AG09309 (cell line): ENCODE measurements around the gene KCNJ12.
"Not testable (repeated sequence)": the region's sequence is repeated elsewhere in the genome, so short reads cannot be mapped to it uniquely, and the experiment has no call there.

Source experiments
- DNase-seq: peaks from one replicate; pipeline ENCODE4 v3.0.0-alpha.2; 2010; ENCODE audit warnings: low read depth
- H3K4me3 ChIP-seq: 2 replicates; pipeline ENCODE4 v1.5.1; 2011; ENCODE audit warnings: mild to moderate bottlenecking, low read depth, low read length, moderate library complexity; ENCODE audit not compliant: control insufficient read depth
- TF ChIP-seq, protein P1 (sequence below): IDR thresholded peaks from 2 replicates; pipeline ENCODE4 v1.5.1; 2011; ENCODE audit warnings: mild to moderate bottlenecking, low read depth, low read length, inconsistent platforms; ENCODE audit not compliant: insufficient read depth, control insufficient read depth; ENCODE audit errors: missing control alignments

KCNJ12 gene

DNA sequence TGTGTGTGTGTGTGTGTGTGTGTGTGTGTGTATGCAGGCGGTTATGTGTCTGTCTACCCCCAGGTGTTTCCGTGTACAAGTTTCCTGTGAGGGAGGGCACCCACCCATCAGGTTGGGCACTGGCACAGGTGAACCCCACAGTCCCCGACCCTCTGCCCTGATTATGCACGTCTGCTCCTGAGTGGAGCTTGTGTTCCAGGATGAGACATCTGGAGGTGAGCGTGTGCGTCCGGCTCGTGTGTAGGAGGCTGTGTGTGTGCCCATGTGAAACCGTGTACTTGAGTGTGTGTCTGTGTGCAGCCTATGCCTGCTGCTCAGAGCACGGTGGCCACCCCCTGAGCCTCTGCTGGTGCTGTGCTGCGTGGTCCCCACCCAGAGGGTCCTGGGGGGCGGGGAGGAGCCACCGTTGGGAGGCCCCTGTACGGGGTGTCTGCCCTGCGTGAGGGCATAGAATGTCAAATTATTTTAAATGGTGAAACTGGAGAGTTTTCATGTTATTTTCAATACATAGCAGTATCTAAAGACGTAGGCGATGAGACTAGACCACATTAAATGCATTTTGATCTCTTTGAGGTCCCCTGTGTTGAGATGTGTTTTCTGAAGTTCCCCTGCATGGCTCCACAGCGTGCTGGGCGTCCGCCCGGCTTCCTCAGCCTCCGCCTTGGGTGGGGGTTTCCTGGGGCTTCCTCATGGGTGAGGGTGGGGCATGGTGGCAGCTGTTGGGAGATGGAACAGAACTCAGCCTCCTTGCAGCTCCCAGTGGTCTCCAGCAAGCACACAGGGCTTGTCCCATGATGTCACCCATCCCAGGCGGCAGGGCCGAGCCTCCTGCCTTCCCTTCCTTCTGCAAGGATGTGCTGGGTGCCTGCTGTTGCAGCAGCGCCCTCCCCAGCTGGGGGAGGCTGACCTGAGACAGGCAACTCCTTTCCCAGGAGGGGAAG is 43.4 kb downstream of the KCNJ12 start:
- TF ChIP-seq, protein P1, sequence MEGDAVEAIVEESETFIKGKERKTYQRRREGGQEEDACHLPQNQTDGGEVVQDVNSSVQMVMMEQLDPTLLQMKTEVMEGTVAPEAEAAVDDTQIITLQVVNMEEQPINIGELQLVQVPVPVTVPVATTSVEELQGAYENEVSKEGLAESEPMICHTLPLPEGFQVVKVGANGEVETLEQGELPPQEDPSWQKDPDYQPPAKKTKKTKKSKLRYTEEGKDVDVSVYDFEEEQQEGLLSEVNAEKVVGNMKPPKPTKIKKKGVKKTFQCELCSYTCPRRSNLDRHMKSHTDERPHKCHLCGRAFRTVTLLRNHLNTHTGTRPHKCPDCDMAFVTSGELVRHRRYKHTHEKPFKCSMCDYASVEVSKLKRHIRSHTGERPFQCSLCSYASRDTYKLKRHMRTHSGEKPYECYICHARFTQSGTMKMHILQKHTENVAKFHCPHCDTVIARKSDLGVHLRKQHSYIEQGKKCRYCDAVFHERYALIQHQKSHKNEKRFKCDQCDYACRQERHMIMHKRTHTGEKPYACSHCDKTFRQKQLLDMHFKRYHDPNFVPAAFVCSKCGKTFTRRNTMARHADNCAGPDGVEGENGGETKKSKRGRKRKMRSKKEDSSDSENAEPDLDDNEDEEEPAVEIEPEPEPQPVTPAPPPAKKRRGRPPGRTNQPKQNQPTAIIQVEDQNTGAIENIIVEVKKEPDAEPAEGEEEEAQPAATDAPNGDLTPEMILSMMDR, result no peak

DNA sequence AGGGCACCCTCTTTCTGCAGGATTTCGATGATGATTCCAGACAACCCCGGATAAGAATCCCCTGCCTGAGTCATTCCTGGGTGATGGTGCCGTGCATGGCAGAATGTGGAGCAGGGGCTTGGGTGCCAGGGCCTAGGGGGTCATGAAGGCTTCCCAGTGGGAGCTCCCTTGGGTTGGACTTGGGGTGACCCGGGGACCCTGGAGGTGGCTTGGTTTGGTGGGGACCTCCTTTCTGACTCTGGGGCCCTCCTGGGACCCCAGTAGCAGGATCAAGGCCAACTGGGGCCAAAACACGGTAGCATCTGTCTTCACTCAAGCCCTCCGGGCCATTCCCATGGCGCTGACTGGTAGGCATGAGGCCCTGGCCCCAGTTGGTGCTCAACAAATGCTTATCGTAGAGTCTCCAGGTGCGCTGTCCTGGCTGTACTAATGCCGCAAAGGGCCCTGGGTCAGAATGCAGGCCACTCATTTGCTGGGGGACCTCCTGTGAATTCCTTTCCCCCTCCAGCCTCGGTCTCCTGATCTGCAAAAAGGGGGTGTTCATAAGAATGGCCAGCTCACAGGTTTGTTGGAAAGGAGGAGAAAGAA is 44.4 kb downstream of the KCNJ12 start:
- not testable (repeated sequence) for DNase-seq, H3K4me3 ChIP-seq

More for the DNA sequence above, 43.4 kb downstream of the KCNJ12 start:
- DNase-seq, result no peak
- H3K4me3 ChIP-seq, result no peak overlapping the region

DNA sequence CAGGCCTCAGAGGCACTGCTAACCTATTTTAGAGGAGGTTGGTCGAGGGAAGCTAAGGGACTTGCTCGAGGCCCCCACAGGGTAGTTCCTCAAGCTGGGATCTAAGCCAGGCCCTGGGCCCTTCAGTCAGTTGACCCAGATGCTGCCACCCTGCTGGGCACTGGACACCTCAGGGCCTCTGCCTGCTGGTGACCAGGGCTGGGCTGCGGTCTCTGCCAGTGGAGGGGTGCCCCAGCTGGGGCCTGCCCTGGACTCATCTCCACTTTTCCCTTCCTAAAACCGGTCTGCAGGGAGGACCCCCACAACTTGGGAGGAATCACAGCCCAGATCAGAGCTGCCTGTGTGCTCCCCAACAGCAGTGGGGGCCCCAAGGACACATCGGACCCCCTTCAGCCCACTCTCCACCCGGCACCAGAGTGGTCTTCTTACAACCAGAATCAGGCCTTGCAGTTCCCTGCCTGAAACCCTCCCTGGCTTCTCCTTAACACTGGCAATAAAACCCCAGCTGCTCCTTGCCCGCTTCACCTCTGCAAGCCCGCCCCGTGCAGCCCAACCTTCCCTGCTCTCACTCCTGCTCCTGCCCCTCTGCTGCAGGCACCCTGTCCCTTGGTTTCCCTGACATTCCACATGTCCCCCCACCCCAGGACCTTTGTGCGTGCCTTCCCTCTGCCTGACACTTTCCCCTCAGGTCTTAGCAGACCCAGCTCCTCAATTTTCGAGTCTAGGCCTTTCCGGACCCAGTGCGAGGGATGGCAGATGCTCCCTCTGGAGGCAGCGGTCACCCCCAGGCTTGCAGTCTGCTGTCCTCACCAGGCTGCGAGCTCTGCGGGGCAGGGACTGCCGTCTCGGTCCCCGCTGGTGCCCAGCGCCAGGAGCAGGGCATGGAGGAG is 45.5 kb downstream of the KCNJ12 start:
- not testable (repeated sequence) for H3K4me3 ChIP-seq, DNase-seq

DNA sequence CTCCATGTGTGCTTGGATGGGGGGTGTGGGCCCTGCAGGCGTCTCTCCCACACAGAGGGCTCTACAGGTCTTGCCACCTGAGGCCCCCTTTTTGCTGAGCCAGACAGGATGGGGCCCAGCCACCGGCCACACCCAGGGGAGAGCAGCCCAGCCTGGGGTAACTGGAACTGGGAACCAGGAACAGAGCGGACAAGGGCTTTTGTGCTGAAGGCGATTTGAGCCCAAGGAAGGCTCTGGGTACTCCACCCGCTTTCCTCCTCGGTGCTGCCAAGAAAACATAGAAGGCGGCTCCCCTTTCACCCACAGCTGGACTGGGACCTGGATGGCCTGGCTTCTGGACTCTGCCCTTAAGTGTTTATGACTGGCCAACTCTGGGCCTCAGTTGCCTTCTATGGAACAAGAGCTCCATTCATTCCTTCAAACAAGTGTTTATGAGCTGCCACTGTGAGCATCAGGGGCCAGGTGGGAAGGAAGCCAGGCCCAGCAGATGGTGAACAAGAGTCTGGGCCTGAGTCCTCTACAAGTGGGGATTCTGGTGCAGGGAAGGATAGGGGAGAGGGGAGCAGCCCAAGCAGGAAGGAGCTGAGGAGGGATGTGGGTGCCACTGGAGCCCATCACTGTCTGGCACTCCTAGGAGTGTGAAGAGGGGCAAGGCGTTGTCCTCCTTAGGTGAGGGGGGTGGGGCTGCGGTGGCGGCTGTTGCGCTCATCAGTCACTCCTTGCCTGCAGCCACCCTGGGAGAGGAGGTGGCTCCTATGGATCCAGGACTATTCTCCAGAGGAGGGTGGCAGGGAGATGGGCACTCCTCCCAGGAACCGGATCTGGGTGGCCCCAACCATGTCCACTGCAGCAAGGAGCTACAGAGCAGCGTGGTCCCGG is 46.4 kb downstream of the KCNJ12 start:
- DNase-seq, result not testable (repeated sequence)

DNA sequence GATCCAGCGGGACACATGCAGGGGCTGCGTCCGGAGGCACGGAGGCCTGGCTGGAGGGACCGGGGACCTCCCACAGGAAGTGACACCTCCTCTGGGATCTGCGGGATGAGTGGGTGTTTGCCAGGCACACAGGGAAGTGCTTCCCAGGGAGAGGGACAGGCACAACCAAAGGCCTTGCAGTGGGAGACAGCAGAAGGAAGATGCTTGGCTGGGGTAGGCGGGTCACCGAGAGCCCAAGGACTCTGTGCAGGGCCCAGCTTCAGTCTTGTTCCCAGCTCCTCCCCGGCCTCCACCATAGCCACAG is 47.0 kb downstream of the KCNJ12 start:
- not testable (repeated sequence) for DNase-seq, H3K4me3 ChIP-seq

More for the DNA sequence above, 46.4 kb downstream of the KCNJ12 start:
- not testable (repeated sequence) for H3K4me3 ChIP-seq

DNA sequence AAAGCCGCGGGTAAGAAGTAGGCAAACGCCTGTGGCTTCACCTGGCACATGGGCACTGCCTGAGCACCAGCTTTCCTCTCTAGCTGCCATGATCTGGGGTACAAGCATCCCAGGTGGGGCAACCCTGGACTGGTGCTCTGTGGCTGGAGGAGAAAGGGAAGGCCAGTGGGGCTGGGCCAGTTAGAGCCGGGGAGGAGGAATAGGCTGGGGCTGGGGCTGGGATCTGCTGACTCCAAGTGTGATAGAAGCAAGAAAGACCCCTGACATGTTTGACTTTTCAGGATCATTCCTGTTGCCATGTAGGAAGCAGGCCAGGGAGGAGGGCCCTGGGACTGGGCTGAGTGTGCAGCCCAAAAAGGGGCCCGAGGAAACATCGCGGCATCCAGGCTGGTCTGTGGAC is 48.5 kb downstream of the KCNJ12 start:
- not testable (repeated sequence) for H3K4me3 ChIP-seq, DNase-seq

DNA sequence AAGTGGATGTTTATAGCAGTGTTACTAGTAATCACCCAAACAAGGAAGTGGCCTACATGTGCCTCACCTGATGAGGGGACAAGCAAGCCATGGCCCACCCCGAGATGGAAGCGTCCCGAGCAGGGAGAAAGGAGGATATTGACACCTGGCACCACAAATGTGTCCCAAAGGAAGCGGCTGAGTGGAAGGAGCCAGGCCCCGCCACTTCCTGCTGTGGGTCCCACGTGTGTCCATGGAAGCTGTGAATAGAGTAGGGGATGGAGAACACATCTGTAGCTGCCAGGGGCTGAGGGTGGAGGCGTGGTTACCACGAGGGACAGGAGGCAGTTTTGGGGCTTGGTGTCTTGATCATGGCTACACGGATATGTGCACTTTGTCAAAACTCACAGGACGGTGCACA is 49.2 kb downstream of the KCNJ12 start:
- no peak for DNase-seq
- no peak overlapping the region for H3K4me3 ChIP-seq
- TF ChIP-seq, protein P1, result no peak

DNA sequence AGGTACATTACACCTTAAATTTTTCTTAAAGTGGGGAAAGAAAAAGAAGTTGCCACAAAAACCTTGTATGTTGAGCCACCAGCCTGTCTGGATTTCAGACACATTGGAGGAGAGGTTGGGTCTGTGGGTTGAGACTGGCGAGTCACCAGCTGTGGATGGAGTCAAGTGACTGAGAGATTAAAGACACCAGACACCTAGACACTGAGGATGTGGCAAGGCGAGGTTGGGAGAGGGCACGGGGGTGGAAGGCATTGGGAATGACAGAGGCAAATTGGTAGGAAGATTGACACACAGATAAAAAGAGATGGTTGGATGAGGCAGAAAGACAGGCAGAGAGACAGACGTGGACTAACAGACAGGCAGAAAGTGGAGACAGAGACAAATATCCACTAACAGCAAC is 49.6 kb downstream of the KCNJ12 start:
- H3K4me3 ChIP-seq, result no peak overlapping the region
- no peak for DNase-seq
- TF ChIP-seq, protein P1, result no peak

DNA sequence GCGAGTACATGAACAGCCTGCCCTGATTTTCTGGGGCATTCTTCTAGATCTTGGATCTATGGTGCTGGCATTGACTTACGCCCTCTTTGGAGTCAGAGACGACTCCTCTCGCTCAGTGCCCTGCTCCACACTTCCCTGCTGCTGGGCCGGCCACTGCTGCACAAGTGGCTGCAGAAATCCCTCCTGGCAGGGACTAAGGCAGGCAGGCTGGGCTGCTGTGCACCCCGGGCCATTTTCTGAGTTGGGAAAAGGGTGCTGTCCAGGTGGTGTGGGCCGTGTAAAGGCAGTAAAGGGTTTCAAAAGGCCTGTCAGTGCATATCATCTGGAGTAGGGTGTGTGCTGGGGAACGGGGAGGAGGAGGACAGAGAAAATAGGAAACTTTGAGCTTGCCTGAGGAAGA is 50.1 kb downstream of the KCNJ12 start:
- H3K4me3 ChIP-seq, DNase-seq: not testable (repeated sequence)

DNA sequence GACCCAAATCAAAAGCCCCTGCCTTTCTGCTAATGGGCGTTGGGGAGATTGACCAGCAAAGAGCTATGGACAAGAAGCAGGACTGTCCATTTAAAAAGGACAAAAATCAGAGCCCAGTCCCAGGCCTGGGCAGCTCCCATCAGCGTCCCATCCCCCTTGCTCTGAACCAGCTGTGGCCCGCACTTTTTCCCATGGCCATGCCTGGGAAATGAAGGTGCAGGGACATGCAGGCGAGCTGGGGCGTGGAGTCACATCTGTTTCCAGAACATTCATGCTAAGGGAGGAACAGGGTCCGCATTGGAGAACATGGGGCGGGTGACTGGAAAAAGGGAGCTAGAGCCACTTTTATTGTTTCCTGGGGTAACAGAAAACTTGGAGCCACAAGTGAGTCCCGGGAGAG is 50.7 kb downstream of the KCNJ12 start:
- not testable (repeated sequence) for H3K4me3 ChIP-seq, DNase-seq

DNA sequence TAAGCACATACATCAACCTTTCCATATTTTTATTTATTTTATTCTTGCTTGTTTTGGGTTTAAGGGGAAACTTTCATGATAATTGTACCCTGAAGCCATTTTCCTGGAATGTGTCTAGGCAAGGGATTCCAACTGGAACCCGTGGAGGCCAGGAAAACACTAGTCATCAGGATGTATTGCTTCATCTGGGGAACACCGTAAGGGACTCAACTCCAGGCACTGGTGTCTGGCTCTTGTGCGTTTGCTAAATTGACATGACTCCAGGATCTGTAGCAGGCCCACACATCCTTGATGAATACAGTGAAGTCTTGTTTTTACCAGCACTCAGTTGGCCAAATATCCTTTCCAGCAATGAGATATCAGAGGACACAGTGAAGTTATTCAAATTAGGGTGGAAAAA is 51.6 kb downstream of the KCNJ12 start:
- DNase-seq, H3K4me3 ChIP-seq: not testable (repeated sequence)

DNA sequence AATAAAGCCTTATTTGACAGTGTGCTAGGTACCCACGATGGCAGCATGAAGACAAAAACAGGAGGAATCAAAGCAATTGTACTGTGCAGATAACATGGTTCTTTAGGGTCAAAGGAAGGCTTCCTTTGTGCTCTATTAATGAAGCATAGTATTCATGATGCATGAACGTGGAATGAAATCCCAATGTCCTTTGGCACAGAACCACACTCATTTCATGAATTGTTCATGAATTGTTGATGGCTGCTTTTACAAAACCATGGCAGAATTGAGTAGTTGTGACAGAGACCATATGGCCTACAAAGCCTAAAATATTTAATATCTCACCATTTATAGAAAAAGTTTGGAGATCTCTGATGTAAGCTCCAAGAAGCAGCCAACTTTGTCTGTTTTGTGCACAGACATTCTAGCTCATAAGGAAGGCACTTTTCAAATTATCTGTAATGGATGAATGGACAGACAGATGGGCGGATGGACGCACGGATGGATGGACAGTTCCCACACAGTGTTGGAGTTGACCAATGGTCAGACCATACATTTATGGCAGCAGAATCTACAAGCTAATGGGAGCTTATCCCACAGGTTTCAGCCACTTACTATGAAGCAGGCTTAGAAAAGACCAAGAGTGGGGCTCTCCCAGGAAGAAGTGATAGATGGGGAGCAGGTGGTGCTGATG is 52.7 kb downstream of the KCNJ12 start:
- DNase-seq, H3K4me3 ChIP-seq: not testable (repeated sequence)
